K562 (cell line): ENCODE results near the gene SAMD11. TPM values are rescaled to one million over a fixed set of nuclear protein-coding genes. Genes with fewer than 3 reads are reported as not detected.

Experiments
- ATAC-seq: fragments of 200-7000 bp; cut with Tn5 transposase; 3 replicates; pipeline ENCODE4 v1.9.1; 2020; ENCODE audit warnings: moderate library complexity
- BruUV-seq: library from RNA; stranded (reverse); fragments of 400-500 nt; replicated peaks from 2 replicates; lab custom pipeline; 2021; lab: Mats Ljungman, UMichigan
- CTCF ChIA-PET: fragments of 300-600 bp; formaldehyde crosslinking; extraction: SDS; loops from one replicate; lab custom pipeline; 2021; ENCODE audit warnings: low intra/inter-chr PET ratio; lab: Yijun Ruan, JAX
- POLR2A ChIA-PET: fragments of 300-600, 350-650 bp; sonication (Branson Sonifier 250); formaldehyde crosslinking; extraction: SDS; loops from one replicate; lab custom pipeline; 2021; ENCODE audit warnings: antibody characterized with exemption, inconsistent platforms; lab: Yijun Ruan, JAX
- DNase-seq, 4 experiments: peaks; one replicate each; pipeline versions ENCODE4 v3.0.0 to v3.0.0-alpha.2; 2011 to 2018; ENCODE audit warnings: low spot score in 3 of 4, mixed read lengths in 3 of 4; ENCODE audit errors: extremely low read depth in 1 of 4
- FAIRE-seq: peaks from 2 replicates; lab custom pipeline; 2011; peaks lifted over from hg19 to GRCh38; lab: Jason Lieb, UNC
- H2AFZ ChIP-seq: 2 replicates; pipeline ENCODE4 v1.6.0; 2011; ENCODE audit warnings: low read depth, low read length, control low read depth, inconsistent platforms
- H3K27ac ChIP-seq: fragments of 200-600 bp; 3 replicates; pipeline ENCODE4 v1.8.0; 2011; ENCODE audit warnings: low read depth, mild to moderate bottlenecking, control low read depth, inconsistent platforms, low read length, moderate library complexity, mixed read lengths; ENCODE audit errors: extremely low read depth
- H3K27me3 ChIP-seq, 2 experiments: fragments of 300-600 bp in 1 of 2; 2 replicates in 1 of 2; 3 replicates in 1 of 2; pipeline versions ENCODE4 v1.6.0 to v1.8.0; 2011; ENCODE audit warnings: inconsistent platforms in 2 of 2, low read length in 2 of 2, mild to moderate bottlenecking in 1 of 2, mixed read lengths in 1 of 2, moderate library complexity in 1 of 2; ENCODE audit not compliant: control insufficient read depth in 2 of 2, insufficient read depth in 2 of 2
- H3K36me3 ChIP-seq: fragments of 300-600 bp; 3 replicates; pipeline ENCODE4 v1.8.0; 2011; ENCODE audit warnings: mild to moderate bottlenecking, low read length, inconsistent platforms; ENCODE audit not compliant: control insufficient read depth, insufficient read depth
- H3K4me1 ChIP-seq, 2 experiments: fragments of 200-600 bp in 1 of 2; replicated peaks in 1 of 2; 2 replicates in 1 of 2; 3 replicates in 1 of 2; pipeline versions ENCODE4 v1.5.1 to v1.8.0; 2011; ENCODE audit warnings: inconsistent platforms in 2 of 2, low read length in 2 of 2, mild to moderate bottlenecking in 1 of 2, mixed read lengths in 1 of 2, moderate library complexity in 1 of 2; ENCODE audit not compliant: control insufficient read depth in 2 of 2, insufficient read depth in 2 of 2
- H3K4me2 ChIP-seq: 2 replicates; pipeline ENCODE4 v1.6.1; 2011; ENCODE audit warnings: low read length, control low read depth, inconsistent platforms, mixed read lengths; ENCODE audit not compliant: insufficient read depth
- H3K4me3 ChIP-seq: fragments of 200-600 bp; sonication (generic), shearing (Covaris generic); 2 replicates; pipeline ENCODE4 v1.5.1; 2016; ENCODE audit warnings: control low read depth, inconsistent platforms
- H3K79me2 ChIP-seq: fragments of 200-600 bp; 3 replicates; pipeline ENCODE4 v1.8.0; 2011; ENCODE audit warnings: low read length, inconsistent platforms; ENCODE audit not compliant: control insufficient read depth, insufficient read depth
- H3K9ac ChIP-seq, 2 experiments: 2 replicates each; pipeline versions ENCODE4 v1.6.0 to v1.6.1; 2011; ENCODE audit warnings: low read depth in 2 of 2, low read length in 2 of 2, control low read depth in 1 of 2, inconsistent platforms in 1 of 2, mild to moderate bottlenecking in 1 of 2, mixed read lengths in 1 of 2; ENCODE audit not compliant: insufficient read depth in 1 of 2
- H3K9me1 ChIP-seq: one replicate; pipeline ENCODE4 v1.6.0; 2011; ENCODE audit warnings: inconsistent platforms, mild to moderate bottlenecking, low read length, moderate library complexity; ENCODE audit not compliant: control insufficient read depth, insufficient read depth
- H3K9me3 ChIP-seq: replicated peaks from 2 replicates; pipeline ENCODE4 v1.5.1; 2011; ENCODE audit warnings: low read depth, low read length, inconsistent platforms; ENCODE audit not compliant: control insufficient read depth, insufficient read depth
- H4K20me1 ChIP-seq: replicated peaks from 2 replicates; pipeline ENCODE4 v1.6.1; 2011; ENCODE audit warnings: low read length, inconsistent platforms, mixed read lengths; ENCODE audit not compliant: control insufficient read depth, insufficient read depth
- HNRNPK ChIP-seq: fragments of 200-400 bp; formaldehyde crosslinking; IDR thresholded peaks from one replicate; pipeline ENCODE4 v1.6.1; 2018; ENCODE audit warnings: mild to moderate bottlenecking, low read depth, low read length; ENCODE audit not compliant: poor library complexity, severe bottlenecking
- PCBP1 ChIP-seq: fragments of 200-400 bp; formaldehyde crosslinking; IDR thresholded peaks from 2 replicates; pipeline ENCODE4 v1.6.1; 2018; ENCODE audit warnings: mild to moderate bottlenecking, low read depth, low read length; ENCODE audit not compliant: poor library complexity, severe bottlenecking
- SP2 ChIP-seq: IDR thresholded peaks from 2 replicates; pipeline ENCODE4 v1.6.1; 2011; ENCODE audit warnings: mild to moderate bottlenecking, low read depth, low read length, moderate library complexity; ENCODE audit not compliant: poor library complexity, severe bottlenecking; ENCODE audit errors: extremely low read depth
- ZNF699 ChIP-seq: fragments of 250-450 bp; sonication (Bioruptor Pico); IDR thresholded peaks from 2 replicates; pipeline ENCODE4 v1.8.0; 2021; ENCODE audit warnings: mild to moderate bottlenecking, moderate library complexity; ENCODE audit not compliant: insufficient replicate concordance
- WGBS: fragments of 100-300 bp; shearing (Covaris generic); methylation state at CpG from one replicate; pipeline ENCODE4 v1.1.6; 2016; ENCODE audit warnings: low coverage, mixed read lengths; ENCODE audit not compliant: insufficient coverage; ENCODE audit errors: missing lambda C conversion rate; 5-methylcytosine and 5-hydroxymethylcytosine counted together
- in situ Hi-C: fragments of 300-500 bp; cut with MboI; formaldehyde crosslinking; loops from 4 replicates; pipeline ENCODE4 v1.15.0; 2018; ENCODE audit warnings: inconsistent platforms, mixed read lengths
- intact Hi-C: fragments of 100-400 bp; cut with micrococcal nuclease; formaldehyde crosslinking; loops from 2 replicates; pipeline ENCODE4 v1.14.2; 2022
- polyA plus RNA-seq, 8 experiments: library from polyadenylated mRNA; depleted of rRNA in 4 of 8; stranded (reverse) in 5 of 8; unstranded in 3 of 8; fragments of >200 nt; fragmentation: Nextera tagmentation in 2 of 8; fragmentation: Illumina TruSeq in 1 of 8; extraction: Ambion mirVana in 2 of 8; extraction: Trizol in 1 of 8; gene quantifications; 2 replicates each; pipeline versions ENCODE4 v1.2.1 to v1.2.3, GENCODE V29; 2011 to 2014; ENCODE audit warnings: inconsistent platforms in 1 of 8, missing spikeins in 1 of 8
- total RNA-seq, 7 experiments: library from RNA; depleted of rRNA in 6 of 7; stranded (reverse); fragments of >200 nt in 6 of 7; fragmentation: Illumina TruSeq in 2 of 7; extraction: Trizol in 2 of 7; gene quantifications; 2 replicates each; pipeline versions ENCODE4 v1.2.1 to v1.2.3, GENCODE V29; 2011 to 2021; ENCODE audit warnings: low replicate concordance in 1 of 7

Gene SAMD11
- total and polyA plus RNA-seq, 9 of the 15 experiments (the other 6 are each of a cell fraction or from before 2014, with no cell fraction given): 0.07 to 0.82 (median 0.11) TPM; not detected in 2

GRCh38 chr1:908661-909060 lies 15.1 kb upstream of the SAMD11 start:
- Histone ChIP-seq H3K27me3 (peaks cover 0 to 5% of the 10 kb centered on the region in 2 experiments; a peak in 1 of 5 replicates), H3K4me1 (peaks cover 19 to 71% of the 10 kb centered on the region in 2 experiments), H3K9ac (no peak overlapping the region), H3K4me2 (no peak overlapping the region), H3K27ac (no peak overlapping the region), H2AFZ (no peak overlapping the region), H3K4me3 (no peak overlapping the region), H3K79me2 (no peaks in the 10 kb centered on the region), H3K36me3 (no peaks in the 10 kb centered on the region), H3K9me3 (no peaks in the 10 kb centered on the region), H3K9me1 (no peaks in the 10 kb centered on the region), H4K20me1 (peaks cover 12% of the 10 kb centered on the region)
- ChIA-PET POLR2A (interaction anchor here (0.6 kb wide), 1 partner anchor 18 kb away, joined by 3 read pairs; no protein-coding TSS in a partner anchor), CTCF (no interaction called here)
- DNase-seq (no peak), FAIRE-seq (no peak), ATAC-seq (no peak)
- TF ChIP-seq PCBP1 (peak; percentile 26), ZNF699 (CRISPR knock-in tag) (no peak)
- 90% methylated on average over 2 of the region's 16 CpGs for WGBS
- no TSS peak for BruUV-seq
- in situ Hi-C loops (no loop called here), intact Hi-C loops (no loop called here)

DNA sequence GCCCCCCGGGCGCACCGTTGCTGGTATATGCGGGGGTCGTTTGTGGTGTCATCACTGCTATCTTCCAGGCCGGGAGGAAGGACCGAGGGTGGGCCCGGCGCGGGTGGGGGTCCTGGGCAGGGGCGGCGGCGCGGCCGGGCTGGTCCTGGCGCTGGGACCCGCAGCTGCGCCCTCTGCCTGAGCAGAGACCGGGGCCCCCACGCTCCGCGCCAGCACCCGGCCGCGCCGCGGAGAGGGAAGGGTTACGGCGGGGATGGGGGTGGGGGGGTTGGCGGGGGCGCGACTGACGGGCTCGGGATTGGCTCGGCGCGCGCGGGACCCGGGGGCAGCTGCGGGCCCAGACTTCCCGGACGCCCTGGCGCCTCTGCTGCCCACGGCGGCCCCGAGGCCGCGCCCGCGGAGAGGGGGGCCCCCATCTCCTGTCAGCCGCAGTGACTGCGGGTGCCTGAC lies 13.8 kb upstream of the SAMD11 start:
- Histone ChIP-seq H3K9me3 (no peaks in the 10 kb centered on the region), H3K9me1 (no peaks in the 10 kb centered on the region), H3K36me3 (no peaks in the 10 kb centered on the region), H4K20me1 (peaks cover 12% of the 10 kb centered on the region), H3K27me3 (peaks cover 4 to 16% of the 10 kb centered on the region in 2 experiments; a peak in 3 of 5 replicates), H3K27ac (no peak overlapping the region), H3K4me1 (peaks cover 19 to 66% of the 10 kb centered on the region in 2 experiments), H3K79me2 (no peaks in the 10 kb centered on the region), H3K9ac (no peak overlapping the region), H2AFZ (no peak overlapping the region), H3K4me3 (no peak overlapping the region), H3K4me2 (no peak overlapping the region)
- intact Hi-C loops (no loop called here), in situ Hi-C loops (no loop called here)
- FAIRE-seq: no peak
- WGBS: 96% methylated on average over 5 of the region's 53 CpGs
- ChIA-PET POLR2A (no interaction called here), CTCF (no interaction called here)
- no TSS peak for BruUV-seq
- no peak for ATAC-seq
- no peak for DNase-seq
- TF ChIP-seq HNRNPK: no peak
- no peak for TF ChIP-seq SP2
